ENCODE results near the gene EIF4E2. TPM values are rescaled to one million over a fixed set of nuclear protein-coding genes. Genes with fewer than 3 reads are reported as not detected.

EIF4E2 gene
- total and polyA plus RNA-seq, 2 of the 13 experiments (the other 11 are each of a cell fraction or from before 2014, with no cell fraction given) = 25.0 to 101 TPM

- TF ChIP-seq ZNF18 (CRISPR knock-in tag; IDR thresholded peaks at IDR 0.05; ENCODE audit: insufficient replicate concordance) = peak; percentile 97
- 0 out of 2 replicates have a peak, but pooled peaks have one; percentile 42 for TF ChIP-seq ZNF850 (CRISPR knock-in tag; conservative IDR thresholded peaks at IDR 0.05)
- TF ChIP-seq ZMAT5 (CRISPR knock-in tag; IDR thresholded peaks at IDR 0.05; ENCODE audit: borderline replicate concordance, low read depth) = no peak
- no peak for TF ChIP-seq NBN (conservative IDR thresholded peaks at IDR 0.05)
- TF ChIP-seq, protein P1, sequence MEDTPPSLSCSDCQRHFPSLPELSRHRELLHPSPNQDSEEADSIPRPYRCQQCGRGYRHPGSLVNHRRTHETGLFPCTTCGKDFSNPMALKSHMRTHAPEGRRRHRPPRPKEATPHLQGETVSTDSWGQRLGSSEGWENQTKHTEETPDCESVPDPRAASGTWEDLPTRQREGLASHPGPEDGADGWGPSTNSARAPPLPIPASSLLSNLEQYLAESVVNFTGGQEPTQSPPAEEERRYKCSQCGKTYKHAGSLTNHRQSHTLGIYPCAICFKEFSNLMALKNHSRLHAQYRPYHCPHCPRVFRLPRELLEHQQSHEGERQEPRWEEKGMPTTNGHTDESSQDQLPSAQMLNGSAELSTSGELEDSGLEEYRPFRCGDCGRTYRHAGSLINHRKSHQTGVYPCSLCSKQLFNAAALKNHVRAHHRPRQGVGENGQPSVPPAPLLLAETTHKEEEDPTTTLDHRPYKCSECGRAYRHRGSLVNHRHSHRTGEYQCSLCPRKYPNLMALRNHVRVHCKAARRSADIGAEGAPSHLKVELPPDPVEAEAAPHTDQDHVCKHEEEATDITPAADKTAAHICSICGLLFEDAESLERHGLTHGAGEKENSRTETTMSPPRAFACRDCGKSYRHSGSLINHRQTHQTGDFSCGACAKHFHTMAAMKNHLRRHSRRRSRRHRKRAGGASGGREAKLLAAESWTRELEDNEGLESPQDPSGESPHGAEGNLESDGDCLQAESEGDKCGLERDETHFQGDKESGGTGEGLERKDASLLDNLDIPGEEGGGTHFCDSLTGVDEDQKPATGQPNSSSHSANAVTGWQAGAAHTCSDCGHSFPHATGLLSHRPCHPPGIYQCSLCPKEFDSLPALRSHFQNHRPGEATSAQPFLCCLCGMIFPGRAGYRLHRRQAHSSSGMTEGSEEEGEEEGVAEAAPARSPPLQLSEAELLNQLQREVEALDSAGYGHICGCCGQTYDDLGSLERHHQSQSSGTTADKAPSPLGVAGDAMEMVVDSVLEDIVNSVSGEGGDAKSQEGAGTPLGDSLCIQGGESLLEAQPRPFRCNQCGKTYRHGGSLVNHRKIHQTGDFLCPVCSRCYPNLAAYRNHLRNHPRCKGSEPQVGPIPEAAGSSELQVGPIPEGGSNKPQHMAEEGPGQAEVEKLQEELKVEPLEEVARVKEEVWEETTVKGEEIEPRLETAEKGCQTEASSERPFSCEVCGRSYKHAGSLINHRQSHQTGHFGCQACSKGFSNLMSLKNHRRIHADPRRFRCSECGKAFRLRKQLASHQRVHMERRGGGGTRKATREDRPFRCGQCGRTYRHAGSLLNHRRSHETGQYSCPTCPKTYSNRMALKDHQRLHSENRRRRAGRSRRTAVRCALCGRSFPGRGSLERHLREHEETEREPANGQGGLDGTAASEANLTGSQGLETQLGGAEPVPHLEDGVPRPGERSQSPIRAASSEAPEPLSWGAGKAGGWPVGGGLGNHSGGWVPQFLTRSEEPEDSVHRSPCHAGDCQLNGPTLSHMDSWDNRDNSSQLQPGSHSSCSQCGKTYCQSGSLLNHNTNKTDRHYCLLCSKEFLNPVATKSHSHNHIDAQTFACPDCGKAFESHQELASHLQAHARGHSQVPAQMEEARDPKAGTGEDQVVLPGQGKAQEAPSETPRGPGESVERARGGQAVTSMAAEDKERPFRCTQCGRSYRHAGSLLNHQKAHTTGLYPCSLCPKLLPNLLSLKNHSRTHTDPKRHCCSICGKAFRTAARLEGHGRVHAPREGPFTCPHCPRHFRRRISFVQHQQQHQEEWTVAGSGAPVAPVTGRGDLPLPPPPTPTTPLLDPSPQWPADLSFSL (CRISPR knock-in tag; IDR thresholded peaks at IDR 0.05) = peak; percentile 77
- TF ChIP-seq, protein P2, sequence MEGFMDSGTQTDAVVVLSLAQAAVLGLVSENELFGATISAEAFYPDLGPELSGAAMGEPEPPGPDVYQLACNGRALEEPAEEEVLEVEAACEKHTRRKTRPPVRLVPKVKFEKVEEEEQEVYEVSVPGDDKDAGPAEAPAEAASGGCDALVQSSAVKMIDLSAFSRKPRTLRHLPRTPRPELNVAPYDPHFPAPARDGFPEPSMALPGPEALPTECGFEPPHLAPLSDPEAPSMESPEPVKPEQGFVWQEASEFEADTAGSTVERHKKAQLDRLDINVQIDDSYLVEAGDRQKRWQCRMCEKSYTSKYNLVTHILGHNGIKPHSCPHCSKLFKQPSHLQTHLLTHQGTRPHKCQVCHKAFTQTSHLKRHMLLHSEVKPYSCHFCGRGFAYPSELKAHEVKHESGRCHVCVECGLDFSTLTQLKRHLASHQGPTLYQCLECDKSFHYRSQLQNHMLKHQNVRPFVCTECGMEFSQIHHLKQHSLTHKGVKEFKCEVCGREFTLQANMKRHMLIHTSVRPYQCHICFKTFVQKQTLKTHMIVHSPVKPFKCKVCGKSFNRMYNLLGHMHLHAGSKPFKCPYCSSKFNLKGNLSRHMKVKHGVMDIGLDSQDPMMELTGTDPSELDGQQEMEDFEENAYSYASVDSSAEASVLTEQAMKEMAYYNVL (CRISPR knock-in tag; IDR thresholded peaks at IDR 0.05; ENCODE audit: borderline replicate concordance) = peak; percentile 94; the same call in 1 of the 2 replicates
- TF ChIP-seq YY1 (IDR thresholded peaks at IDR 0.05; ENCODE audit: insufficient read depth, insufficient replicate concordance, low read depth, low read length) = peak; percentile 87
- TF ChIP-seq HNRNPK (IDR thresholded peaks at IDR 0.05; ENCODE audit: low read depth, low read length, poor library complexity, severe bottlenecking) = peak; percentile 88
- peak; percentile 97; the same call in 1 of the 2 replicates for TF ChIP-seq FLYWCH1 (CRISPR knock-in tag; IDR thresholded peaks at IDR 0.05)
- TF ChIP-seq ZNF616 (CRISPR knock-in tag; IDR thresholded peaks at IDR 0.05; ENCODE audit: low read depth) = peak; percentile 98; the same call in 1 of the 2 replicates
- peak; percentile 100 for TF ChIP-seq FOXC1 (CRISPR knock-in tag; IDR thresholded peaks at IDR 0.05; ENCODE audit: borderline replicate concordance)
- no peak; the same call in none of the 2 replicates for TF ChIP-seq EED (CRISPR knock-in tag; IDR thresholded peaks at IDR 0.05)
- TF ChIP-seq ATM (IDR thresholded peaks at IDR 0.05; ENCODE audit: borderline replicate concordance) = no peak
- 0 out of 2 replicates have a peak, but pooled peaks have one; percentile 26 for TF ChIP-seq STAT5B (CRISPR knock-in tag; IDR thresholded peaks at IDR 0.05)
- TF ChIP-seq, protein P3, sequence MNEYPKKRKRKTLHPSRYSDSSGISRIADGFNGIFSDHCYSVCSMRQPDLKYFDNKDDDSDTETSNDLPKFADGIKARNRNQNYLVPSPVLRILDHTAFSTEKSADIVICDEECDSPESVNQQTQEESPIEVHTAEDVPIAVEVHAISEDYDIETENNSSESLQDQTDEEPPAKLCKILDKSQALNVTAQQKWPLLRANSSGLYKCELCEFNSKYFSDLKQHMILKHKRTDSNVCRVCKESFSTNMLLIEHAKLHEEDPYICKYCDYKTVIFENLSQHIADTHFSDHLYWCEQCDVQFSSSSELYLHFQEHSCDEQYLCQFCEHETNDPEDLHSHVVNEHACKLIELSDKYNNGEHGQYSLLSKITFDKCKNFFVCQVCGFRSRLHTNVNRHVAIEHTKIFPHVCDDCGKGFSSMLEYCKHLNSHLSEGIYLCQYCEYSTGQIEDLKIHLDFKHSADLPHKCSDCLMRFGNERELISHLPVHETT (CRISPR knock-in tag; conservative IDR thresholded peaks at IDR 0.05) = peak; percentile 97
Measured at GRCh38 chr2:232550354-232551249, at the start of gene EIF4E2, which contains the start of gene TIGD1 (continued).

Measured in HepG2 (cell line).